ENCODE results near the gene RNU11. TPM values are rescaled to one million over a fixed set of nuclear protein-coding genes. Genes with fewer than 3 reads are reported as not detected.

The RNU11 gene
- total RNA-seq, 1 experiment from 2014 or later: not detected

GRCh38 chr1:28675924-28676257 lies 27.5 kb downstream of the RNU11 start:
- no peaks in the 10 kb centered on the region for H3K9me3 Mint-ChIP-seq
- H3K27ac Mint-ChIP-seq: peak overlapping the region; percentile 86
- DNase-seq (ENCODE audit: low spot score) (no peak), ATAC-seq (no peak)
- peaks cover 11% of the 10 kb centered on the region for H3K4me1 Mint-ChIP-seq
- ChIA-PET CTCF (no interaction called here), POLR2A (interaction anchor here (0.7 kb wide), 1 partner anchor 107 kb away, joined by 6 read pairs; no protein-coding TSS in a partner anchor)
- peaks cover 7% of the 10 kb centered on the region for H3K36me3 Mint-ChIP-seq
- TF ChIP-seq IRF2 (CRISPR knock-in tag; IDR thresholded peaks at IDR 0.05; ENCODE audit: borderline replicate concordance, low read depth): no peak
- no peak for TF ChIP-seq ZNF121 (CRISPR knock-in tag; IDR thresholded peaks at IDR 0.05)
- TF ChIP-seq NFATC4 (CRISPR knock-in tag; IDR thresholded peaks at IDR 0.05): no peak
- H3K4me3 Mint-ChIP-seq: no peak overlapping the region
- no peaks in the 10 kb centered on the region for H3K27me3 Mint-ChIP-seq (ENCODE audit: low read depth)

GRCh38 chr1:28680151-28680550 lies 31.8 kb downstream of the RNU11 start:
- Mint-ChIP-seq H3K27ac (no peak overlapping the region), H3K36me3 (peaks cover 32% of the 10 kb centered on the region), H3K4me3 (no peak overlapping the region), H3K9me3 (no peaks in the 10 kb centered on the region), H3K27me3 (ENCODE audit: low read depth) (no peaks in the 10 kb centered on the region), H3K4me1 (peaks cover 9% of the 10 kb centered on the region)
- TF ChIP-seq ZNF396 (CRISPR knock-in tag; IDR thresholded peaks at IDR 0.05; ENCODE audit: borderline replicate concordance): no peak
- no peak for TF ChIP-seq MXD4 (CRISPR knock-in tag; IDR thresholded peaks at IDR 0.05; ENCODE audit: borderline replicate concordance)
- no peak for TF ChIP-seq JUN (CRISPR knock-in tag; IDR thresholded peaks at IDR 0.05)
- TF ChIP-seq SOX15 (CRISPR knock-in tag; IDR thresholded peaks at IDR 0.05): no peak
- no peak for TF ChIP-seq ATF6 (CRISPR knock-in tag; IDR thresholded peaks at IDR 0.05)
- no peak for TF ChIP-seq ZBTB21 (CRISPR knock-in tag; IDR thresholded peaks at IDR 0.05; ENCODE audit: borderline replicate concordance)
- TF ChIP-seq MYBL2 (CRISPR knock-in tag; IDR thresholded peaks at IDR 0.05): no peak
- no peak for TF ChIP-seq PRDM15 (CRISPR knock-in tag; IDR thresholded peaks at IDR 0.05)
- TF ChIP-seq TEAD4 (CRISPR knock-in tag; IDR thresholded peaks at IDR 0.05): no peak
- ChIA-PET CTCF (no interaction called here), POLR2A (no interaction called here)
- DNase-seq (ENCODE audit: low spot score) (no peak), ATAC-seq (no peak)

- DNase-seq (ENCODE audit: low spot score) (no peak), ATAC-seq (no peak)
- H3K4me3 Mint-ChIP-seq: no peak overlapping the region
- no peaks in the 10 kb centered on the region for H3K4me1 Mint-ChIP-seq
- ChIA-PET POLR2A (no interaction called here), CTCF (no interaction called here)
- no peaks in the 10 kb centered on the region for H3K27me3 Mint-ChIP-seq (ENCODE audit: low read depth)
- no peaks in the 10 kb centered on the region for H3K9me3 Mint-ChIP-seq
- 0 out of 2 replicates have a peak overlapping the region, but pooled peaks have one; percentile 48 for H3K27ac Mint-ChIP-seq
- H3K36me3 Mint-ChIP-seq: peaks cover 46% of the 10 kb centered on the region
- no peak for TF ChIP-seq ZNF121 (CRISPR knock-in tag; IDR thresholded peaks at IDR 0.05)
- no peak for TF ChIP-seq GRHL2 (CRISPR knock-in tag; IDR thresholded peaks at IDR 0.05; ENCODE audit: insufficient replicate concordance, severe bottlenecking)
- no peak for TF ChIP-seq HMGA2 (CRISPR knock-in tag; IDR thresholded peaks at IDR 0.05)
- TF ChIP-seq RORB (CRISPR knock-in tag; IDR thresholded peaks at IDR 0.05): no peak
- TF ChIP-seq GTF2I (CRISPR knock-in tag; conservative IDR thresholded peaks at IDR 0.05): no peak
- no peak for TF ChIP-seq USF1 (CRISPR knock-in tag; IDR thresholded peaks at IDR 0.05)
- TF ChIP-seq TEAD4 (CRISPR knock-in tag; IDR thresholded peaks at IDR 0.05): no peak
- no peak for TF ChIP-seq ZNF416 (CRISPR knock-in tag; IDR thresholded peaks at IDR 0.05)
- no peak for TF ChIP-seq GABPB1 (CRISPR knock-in tag; IDR thresholded peaks at IDR 0.05)
- no peak for TF ChIP-seq MXD4 (CRISPR knock-in tag; IDR thresholded peaks at IDR 0.05; ENCODE audit: borderline replicate concordance)
- TF ChIP-seq E2F5 (CRISPR knock-in tag; IDR thresholded peaks at IDR 0.05): no peak
- no peak for TF ChIP-seq ARID4B (CRISPR knock-in tag; IDR thresholded peaks at IDR 0.05; ENCODE audit: borderline replicate concordance)
- TF ChIP-seq SMAD4 (CRISPR knock-in tag; IDR thresholded peaks at IDR 0.05): no peak
- no peak for TF ChIP-seq TCF7 (CRISPR knock-in tag; IDR thresholded peaks at IDR 0.05; ENCODE audit: low read depth)
Observed at GRCh38 chr1:28682840-28683239, 34.4 kb downstream of the RNU11 start.
